HL-60 (cell line): Measurements from ENCODE around the gene ABCA9.

ENCODE experiments used
- DNase-seq, 2 experiments: peaks; one replicate each; pipeline ENCODE4 v3.0.0-alpha.2; 2010 to 2020; ENCODE audit warnings: low read depth in 1 of 2, low spot score in 1 of 2
- H3K27ac ChIP-seq: fragments of 250-450 bp; sonication (Bioruptor Pico); replicated peaks from 2 replicates; pipeline ENCODE4 v1.5.1; 2020; ENCODE audit warnings: mild to moderate bottlenecking, moderate library complexity
- H3K27me3 ChIP-seq: fragments of 250-450 bp; sonication (Bioruptor Pico); 2 replicates; pipeline ENCODE4 v1.5.1; 2021; ENCODE audit warnings: mild to moderate bottlenecking, moderate library complexity; ENCODE audit not compliant: insufficient read depth, poor library complexity, severe bottlenecking
- H3K4me3 ChIP-seq: replicated peaks from 2 replicates; pipeline ENCODE4 v1.5.1; 2011; ENCODE audit warnings: mild to moderate bottlenecking, control low read depth, low read length; ENCODE audit not compliant: insufficient read depth
- CTCF ChIP-seq: IDR thresholded peaks from one replicate; pipeline ENCODE4 v1.5.1; 2011; ENCODE audit warnings: low read length, control low read depth, inconsistent platforms; ENCODE audit not compliant: insufficient read depth
- GABPA ChIP-seq: IDR thresholded peaks from 2 replicates; pipeline ENCODE4 v1.6.1; 2012; ENCODE audit warnings: low read depth
- POLR2AphosphoS5 ChIP-seq: IDR thresholded peaks from 2 replicates; pipeline ENCODE4 v1.6.1; 2012; ENCODE audit warnings: low read depth
- REST ChIP-seq: IDR thresholded peaks from 2 replicates; pipeline ENCODE4 v1.6.1; 2012; ENCODE audit warnings: low read depth; ENCODE audit not compliant: insufficient replicate concordance
- SPI1 ChIP-seq: IDR thresholded peaks from 2 replicates; pipeline ENCODE4 v1.6.1; 2012; ENCODE audit warnings: low read depth, mild to moderate bottlenecking, borderline replicate concordance

Gene ABCA9

GRCh38 chr17:69093279-69093789, 32.6 kb upstream of the ABCA9 start:
- no peaks in the 10 kb centered on the region for H3K27me3 ChIP-seq
- peak overlapping the region; percentile 34 for H3K27ac ChIP-seq
- no peak overlapping the region for H3K4me3 ChIP-seq
- peak; percentile 18 to 24 for DNase-seq
- TF ChIP-seq POLR2AphosphoS5 (no peak), SPI1 (peak; percentile 58; the same call in 1 of the 2 replicates)

GRCh38 chr17:69090365-69090764, 29.6 kb upstream of the ABCA9 start:
- H3K27me3 ChIP-seq: no peaks in the 10 kb centered on the region
- H3K27ac ChIP-seq: no peak overlapping the region
- H3K4me3 ChIP-seq: no peak overlapping the region
- DNase-seq: no peak
- TF ChIP-seq POLR2AphosphoS5 (no peak), REST (no peak), CTCF (no peak), GABPA (no peak), SPI1 (no peak)

GRCh38 chr17:69088643-69089200, 28.0 kb upstream of the ABCA9 start:
- H3K27ac ChIP-seq: no peak overlapping the region
- H3K27me3 ChIP-seq: no peaks in the 10 kb centered on the region
- TF ChIP-seq SPI1 (no peak), GABPA (no peak), REST (no peak), POLR2AphosphoS5 (no peak), CTCF (no peak)
- DNase-seq: no peak
- no peak overlapping the region for H3K4me3 ChIP-seq

- no peak for DNase-seq
Measured at GRCh38 chr17:69086641-69087040, 25.9 kb upstream of the ABCA9 start.

More at GRCh38 chr17:69086641-69087040, 25.9 kb upstream of the ABCA9 start:
- H3K27ac ChIP-seq: no peak overlapping the region
- no peaks in the 10 kb centered on the region for H3K27me3 ChIP-seq
- H3K4me3 ChIP-seq: no peak overlapping the region
- TF ChIP-seq CTCF (no peak), SPI1 (no peak), REST (no peak), GABPA (no peak), POLR2AphosphoS5 (no peak)
